HUDEP-2 (cell line): ENCODE results near the gene R3HCC1L.
A peak's percentile ranks its signal among the peaks of the same experiment; 100 is the strongest.
"Not testable (repeated sequence)": the region's sequence is repeated elsewhere in the genome, so short reads cannot be mapped to it uniquely, and the experiment has no call there.

Source experiments
- DNase-seq, 76 experiments: peaks; one replicate each; lab custom pipeline; 2025; ENCODE audit not compliant: unreplicated experiment in 76 of 76; lab: John Stamatoyannopoulos, UW

The R3HCC1L gene

GRCh38 chr10:98224996-98225395 lies 90.5 kb downstream of the R3HCC1L start:
- peak in 5 of 76 experiments; percentile 2 to 23 (median 4) for DNase-seq

GRCh38 chr10:98226508-98227144 lies 92.2 kb downstream of the R3HCC1L start:
- peak in 10 of 76 experiments; percentile 5 to 48 (median 33) for DNase-seq

- DNase-seq, result not testable (repeated sequence)
Measured at GRCh38 chr10:98227713-98228112, 93.3 kb downstream of the R3HCC1L start.

GRCh38 chr10:98228266-98228665 lies 93.8 kb downstream of the R3HCC1L start:
- not testable (repeated sequence) for DNase-seq

- DNase-seq, result no peak
Measured at GRCh38 chr10:98231417-98231816, 97.0 kb downstream of the R3HCC1L start.

- DNase-seq, result no peak
Measured at GRCh38 chr10:98235846-98236245, 101.4 kb downstream of the R3HCC1L start.

- DNase-seq, result peak in 69 of 76 experiments; percentile 13 to 84 (median 59)
Measured at GRCh38 chr10:98236862-98237261, 102.4 kb downstream of the R3HCC1L start.

- no peak for DNase-seq
Measured at GRCh38 chr10:98238391-98238790, 103.9 kb downstream of the R3HCC1L start.

GRCh38 chr10:98240524-98240923 lies 106.1 kb downstream of the R3HCC1L start:
- DNase-seq, result no peak

- DNase-seq, result peak in 2 of 76 experiments; percentile 2 to 15
Measured at GRCh38 chr10:98242823-98243222, 108.4 kb downstream of the R3HCC1L start.

GRCh38 chr10:98244141-98244540 lies 109.7 kb downstream of the R3HCC1L start:
- DNase-seq, result no peak

- no peak for DNase-seq
Measured at GRCh38 chr10:98244586-98244985, 110.1 kb downstream of the R3HCC1L start.

GRCh38 chr10:98246911-98247805 lies 112.7 kb downstream of the R3HCC1L start:
- no peak for DNase-seq

- DNase-seq, result no peak
Measured at GRCh38 chr10:98248018-98248417, 113.6 kb downstream of the R3HCC1L start.

- DNase-seq, result no peak
Measured at GRCh38 chr10:98249134-98249533, 114.7 kb downstream of the R3HCC1L start.

- DNase-seq, result no peak
Measured at GRCh38 chr10:98251399-98251798, 116.9 kb downstream of the R3HCC1L start.

- no peak for DNase-seq
Measured at GRCh38 chr10:98252464-98252863, 118.0 kb downstream of the R3HCC1L start.

GRCh38 chr10:98253499-98253898 lies 119.0 kb downstream of the R3HCC1L start:
- DNase-seq, result no peak

GRCh38 chr10:98254234-98254974 lies 119.9 kb downstream of the R3HCC1L start:
- DNase-seq, result no peak

- DNase-seq, result no peak
Measured at GRCh38 chr10:98255146-98255877, 120.9 kb downstream of the R3HCC1L start.
